Measurements from ENCODE around the gene PDE1A. TPM values are rescaled to one million over a fixed set of nuclear protein-coding genes. Genes with fewer than 3 reads are reported as not detected.

The PDE1A gene
- total and polyA plus RNA-seq, 8 donors: 0.60 to 4.2 (median 1.6) TPM

DNA sequence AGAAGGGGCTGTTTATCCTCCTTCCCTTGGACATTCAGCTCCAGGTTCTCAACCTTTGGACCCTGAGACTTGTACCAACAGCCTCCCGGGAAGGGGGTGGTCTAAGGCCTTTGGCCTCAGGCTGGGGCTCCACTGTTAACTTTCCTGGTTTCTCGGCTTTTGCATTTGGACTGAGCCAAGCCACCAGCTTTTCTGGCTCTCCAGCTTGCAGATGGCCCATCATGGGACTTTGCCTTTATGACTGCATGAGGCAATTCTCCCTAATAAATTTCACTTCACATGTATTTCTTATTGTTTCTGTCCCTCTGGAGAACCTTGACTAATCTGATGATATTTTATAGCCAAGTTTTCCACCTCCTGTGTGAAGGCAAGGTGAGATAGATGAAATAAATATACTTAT, 260.4 kb downstream of the PDE1A start:
- 66 to 73% methylated on average over 2 of the region's 2 CpGs for WGBS, 2 donors
- DNase-seq (no peak), ATAC-seq (no peak), FAIRE-seq (no peak)
- Histone ChIP-seq H3K27ac (no peak overlapping the region), H3K27me3 (no peaks in the 10 kb centered on the region), H3K36me3 (no peaks in the 10 kb centered on the region), H3K4me3 (no peak overlapping the region), H3K9me3 (no peaks in the 10 kb centered on the region), H3K4me1 (no peaks in the 10 kb centered on the region)
- intact Hi-C loops (cut with DNase I): no loop called here
- TF ChIP-seq, protein P1, sequence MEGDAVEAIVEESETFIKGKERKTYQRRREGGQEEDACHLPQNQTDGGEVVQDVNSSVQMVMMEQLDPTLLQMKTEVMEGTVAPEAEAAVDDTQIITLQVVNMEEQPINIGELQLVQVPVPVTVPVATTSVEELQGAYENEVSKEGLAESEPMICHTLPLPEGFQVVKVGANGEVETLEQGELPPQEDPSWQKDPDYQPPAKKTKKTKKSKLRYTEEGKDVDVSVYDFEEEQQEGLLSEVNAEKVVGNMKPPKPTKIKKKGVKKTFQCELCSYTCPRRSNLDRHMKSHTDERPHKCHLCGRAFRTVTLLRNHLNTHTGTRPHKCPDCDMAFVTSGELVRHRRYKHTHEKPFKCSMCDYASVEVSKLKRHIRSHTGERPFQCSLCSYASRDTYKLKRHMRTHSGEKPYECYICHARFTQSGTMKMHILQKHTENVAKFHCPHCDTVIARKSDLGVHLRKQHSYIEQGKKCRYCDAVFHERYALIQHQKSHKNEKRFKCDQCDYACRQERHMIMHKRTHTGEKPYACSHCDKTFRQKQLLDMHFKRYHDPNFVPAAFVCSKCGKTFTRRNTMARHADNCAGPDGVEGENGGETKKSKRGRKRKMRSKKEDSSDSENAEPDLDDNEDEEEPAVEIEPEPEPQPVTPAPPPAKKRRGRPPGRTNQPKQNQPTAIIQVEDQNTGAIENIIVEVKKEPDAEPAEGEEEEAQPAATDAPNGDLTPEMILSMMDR (IDR thresholded peaks at IDR 0.05): no peak

- WGBS, 2 donors: 60 to 73% methylated on average over 2 of the region's 2 CpGs
- TF ChIP-seq, protein P1 (IDR thresholded peaks at IDR 0.05): no peak
- DNase-seq: no peak
- Histone ChIP-seq H3K27ac (no peak overlapping the region), H3K27me3 (no peaks in the 10 kb centered on the region), H3K36me3 (no peaks in the 10 kb centered on the region), H3K4me3 (no peak overlapping the region), H3K9me3 (no peaks in the 10 kb centered on the region), H3K4me1 (no peaks in the 10 kb centered on the region)
- intact Hi-C loops (cut with DNase I): no loop called here
- no peak for ATAC-seq
- no peak for FAIRE-seq
Measured at GRCh38 chr2:182165202-182165601, 261.6 kb downstream of the PDE1A start.

GRCh38 chr2:182164686-182165085, 262.1 kb downstream of the PDE1A start:
- Histone ChIP-seq H3K36me3 (no peaks in the 10 kb centered on the region), H3K4me1 (no peaks in the 10 kb centered on the region), H3K27ac (no peak overlapping the region), H3K4me3 (no peak overlapping the region), H3K27me3 (no peaks in the 10 kb centered on the region), H3K9me3 (no peaks in the 10 kb centered on the region)
- 63 to 91% methylated on average over 1 of the region's 1 CpG for WGBS, 2 donors
- ATAC-seq (no peak), DNase-seq (no peak), FAIRE-seq (no peak)
- intact Hi-C loops (cut with DNase I): no loop called here
- TF ChIP-seq, protein P1 (IDR thresholded peaks at IDR 0.05): no peak

- DNase-seq (no peak), FAIRE-seq (no peak), ATAC-seq (no peak)
- no peaks in the 10 kb centered on the region for H3K36me3 ChIP-seq
- H3K4me1 ChIP-seq: no peaks in the 10 kb centered on the region
- TF ChIP-seq, protein P1 (IDR thresholded peaks at IDR 0.05): no peak
- H3K9me3 ChIP-seq: no peaks in the 10 kb centered on the region
- WGBS, 2 donors: 86 to 91% methylated on average over 3 of the region's 3 CpGs
- intact Hi-C loops (cut with DNase I): no loop called here
- H3K27me3 ChIP-seq: no peaks in the 10 kb centered on the region
- H3K27ac ChIP-seq: no peak overlapping the region
- no peak overlapping the region for H3K4me3 ChIP-seq
Measured at GRCh38 chr2:182163878-182164277, 263.0 kb downstream of the PDE1A start.

- no peak for FAIRE-seq
Measured at GRCh38 chr2:182148344-182148743, 278.5 kb downstream of the PDE1A start.

More at GRCh38 chr2:182148344-182148743, 278.5 kb downstream of the PDE1A start:
- peak in 1 of 6 donors; percentile 15 for DNase-seq
- no peaks in the 10 kb centered on the region for H3K9me3 ChIP-seq
- TF ChIP-seq, protein P1 (IDR thresholded peaks at IDR 0.05): no peak
- peak in 3 of 4 donors; percentile 14 to 66 (median 19) for ATAC-seq
- WGBS, 2 donors: 16% methylated on average over 2 of the region's 2 CpGs
- no peaks in the 10 kb centered on the region for H3K36me3 ChIP-seq
- no peak overlapping the region for H3K27ac ChIP-seq
- H3K4me1 ChIP-seq: no peaks in the 10 kb centered on the region
- intact Hi-C loops (cut with DNase I): no loop called here
- no peak overlapping the region for H3K4me3 ChIP-seq
- no peaks in the 10 kb centered on the region for H3K27me3 ChIP-seq
